GM10266 (cell line): ENCODE measurements around the gene ANKRD50.

ENCODE experiments used
- DNase-seq: peaks from one replicate; pipeline ENCODE4 v3.0.0; 2012; ENCODE audit errors: extremely low spot score
- CTCF ChIP-seq: IDR thresholded peaks from 2 replicates; pipeline ENCODE4 v1.5.1; 2012; ENCODE audit warnings: mild to moderate bottlenecking, low read depth; ENCODE audit not compliant: control insufficient read depth, insufficient read depth; ENCODE audit errors: missing control alignments

ANKRD50 gene

GRCh38 chr4:124636788-124637187 is 75.7 kb downstream of the ANKRD50 start:
- DNase-seq = no peak
- no peak for TF ChIP-seq CTCF

- no peak for DNase-seq
- TF ChIP-seq CTCF = no peak
Observed at GRCh38 chr4:124635331-124635730, 77.2 kb downstream of the ANKRD50 start.

- no peak for DNase-seq
- TF ChIP-seq CTCF = no peak
Observed at GRCh38 chr4:124633285-124633941, 79.1 kb downstream of the ANKRD50 start.

- no peak for TF ChIP-seq CTCF
- no peak for DNase-seq
Observed at GRCh38 chr4:124632439-124632838, 80.1 kb downstream of the ANKRD50 start.

- DNase-seq = no peak
- no peak for TF ChIP-seq CTCF
Observed at GRCh38 chr4:124631760-124632159, 80.8 kb downstream of the ANKRD50 start.

- TF ChIP-seq CTCF = no peak
- DNase-seq = no peak
Observed at GRCh38 chr4:124629681-124630080, 82.9 kb downstream of the ANKRD50 start.
